Upper lobe of left lung (tissue), 6 donors: Measurements from ENCODE around the gene SBNO1. TPM values are rescaled to one million over a fixed set of nuclear protein-coding genes. Genes with fewer than 3 reads are reported as not detected.

Source experiments
- ATAC-seq, 2 donors: fragments of 200-7000 bp; cut with Tn5 transposase; one replicate each; pipeline ENCODE4 v1.9.1; 2022; ENCODE audit warnings: mild to moderate bottlenecking in 2 of 2, moderate library complexity in 2 of 2; ENCODE audit not compliant: low FRiP score in 2 of 2
- DNase-seq, 2 donors: peaks; one replicate each; pipeline ENCODE4 v3.0.0-alpha.2; 2019 to 2020
- H3K27ac ChIP-seq, 4 donors: fragments of 200-600 bp; sonication (generic); one replicate each; pipeline ENCODE4 v1.5.1; 2016 to 2019
- H3K27me3 ChIP-seq, 4 donors: fragments of 200-600 bp; sonication (generic); one replicate each; pipeline ENCODE4 v1.5.1; 2017 to 2019
- H3K36me3 ChIP-seq, 4 donors: fragments of 200-600 bp; sonication (generic); one replicate each; pipeline ENCODE4 v1.5.1; 2016 to 2019
- H3K4me1 ChIP-seq, 4 donors: fragments of 200-600 bp; sonication (generic); one replicate each; pipeline ENCODE4 v1.5.1; 2018 to 2019
- H3K4me3 ChIP-seq, 4 donors: fragments of 200-600 bp; sonication (generic); one replicate each; pipeline ENCODE4 v1.5.1; 2017 to 2019; ENCODE audit warnings: mild to moderate bottlenecking in 2 of 4, moderate library complexity in 1 of 4
- H3K9me3 ChIP-seq, 4 donors: fragments of 200-600 bp; sonication (generic); one replicate each; pipeline ENCODE4 v1.5.1; 2018 to 2019
- CTCF ChIP-seq, 6 experiments: fragments of 450-650 bp in 4 of 6; fragments of 200-600 bp in 2 of 6; sonication (generic) in 2 of 6; IDR thresholded peaks; one replicate each; pipeline ENCODE4 v1.5.1; 2016 to 2019; ENCODE audit warnings: antibody characterized with exemption in 6 of 6
- EP300 ChIP-seq, 4 donors: sonication (generic); formaldehyde crosslinking; IDR thresholded peaks; one replicate each; pipeline ENCODE4 v1.5.1; 2017; ENCODE audit warnings: antibody characterized with exemption in 4 of 4, control low read depth in 2 of 4
- POLR2A ChIP-seq, 4 donors: fragments of 450-650 bp; IDR thresholded peaks; one replicate each; pipeline ENCODE4 v1.5.1; 2016 to 2017; ENCODE audit warnings: antibody characterized with exemption in 4 of 4, mild to moderate bottlenecking in 2 of 4
- POLR2AphosphoS5 ChIP-seq, 2 donors: sonication (generic); formaldehyde crosslinking; IDR thresholded peaks; one replicate each; pipeline ENCODE4 v1.5.1; 2017; ENCODE audit warnings: antibody characterized with exemption in 2 of 2
- WGBS, 2 donors: methylation state at CpG; one replicate each; pipeline ENCODE4 v1.1.5; 2017 to 2018; 5-methylcytosine and 5-hydroxymethylcytosine counted together
- total RNA-seq, 6 donors: library from RNA; depleted of rRNA in 4 of 6; stranded (reverse); fragments of >200 nt in 4 of 6; gene quantifications; one replicate each; pipeline versions ENCODE4 v1.1.0 to v1.2.1, GENCODE V29; 2016 to 2021
- donor health status: DM: no; HTN: no; CAD: no; lungs with moderate emphysema.
- donor health status: DM: no; HTN: yes; CAD: no; lungs with severe emphysema.

The SBNO1 gene
- total RNA-seq, 6 donors from 2014 or later: 7.5 to 25.2 (median 20.3) TPM

DNA sequence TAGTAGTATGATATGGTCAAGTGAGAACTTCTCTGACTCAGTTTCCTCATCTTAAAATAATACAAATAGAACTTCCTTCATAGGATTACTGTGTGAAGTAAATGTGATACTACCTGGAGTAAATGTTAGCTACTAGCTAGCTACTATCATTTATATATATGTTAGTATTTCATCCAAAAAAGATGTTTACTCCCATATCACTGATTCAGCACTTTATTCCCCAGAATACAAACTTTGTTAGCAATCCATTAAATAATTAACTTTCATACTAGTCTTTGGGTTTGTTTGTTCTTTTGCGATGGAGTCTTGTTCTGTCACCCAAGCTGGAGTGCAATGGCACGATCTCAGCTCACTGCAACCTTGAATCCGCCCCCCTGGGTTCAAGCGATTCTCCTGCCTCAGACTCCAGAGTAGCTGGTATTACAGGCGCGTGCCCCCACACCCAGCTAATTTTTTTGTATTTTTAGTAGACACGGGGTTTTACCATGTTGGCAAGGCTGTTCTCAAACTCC, 8.4 kb downstream of the SBNO1 start:
- DNase-seq (no peak), ATAC-seq (no peak)
- no peak for TF ChIP-seq EP300 (IDR thresholded peaks at IDR 0.05)
- no peak for TF ChIP-seq POLR2AphosphoS5 (IDR thresholded peaks at IDR 0.05)
- no peak for TF ChIP-seq POLR2A (IDR thresholded peaks at IDR 0.05)
- no peak for TF ChIP-seq CTCF (IDR thresholded peaks at IDR 0.05)
- H3K36me3 ChIP-seq: peaks cover 0 to 3% (median 0%) of the 10 kb centered on the region in 4 donors
- no peaks in the 10 kb centered on the region for H3K9me3 ChIP-seq
- no peak overlapping the region for H3K27ac ChIP-seq
- no peaks in the 10 kb centered on the region for H3K27me3 ChIP-seq
- H3K4me3 ChIP-seq: no peak overlapping the region
- 76 to 80% methylated on average over 7 of the region's 7 CpGs for WGBS, 2 donors
- H3K4me1 ChIP-seq: peaks cover 5 to 31% (median 9%) of the 10 kb centered on the region in 4 donors

DNA sequence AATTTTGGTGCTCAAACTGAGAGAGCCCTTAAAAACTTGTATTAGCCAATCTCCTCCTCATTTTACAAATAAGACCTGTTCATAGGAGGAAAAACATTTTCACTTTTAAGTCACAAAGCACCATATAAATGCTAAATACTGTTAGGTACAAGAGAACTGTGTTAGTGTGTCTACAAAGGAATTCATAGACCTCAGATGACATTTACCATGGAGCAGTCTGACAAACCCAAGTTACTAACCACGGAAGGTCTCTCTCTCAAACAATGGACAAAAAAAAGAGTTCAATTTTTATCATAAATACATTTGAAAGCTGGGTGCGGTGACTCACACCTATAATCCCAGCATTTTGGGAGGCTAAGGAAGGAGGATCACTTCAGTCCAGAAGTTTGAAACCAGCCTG, 10.0 kb downstream of the SBNO1 start:
- DNase-seq (no peak), ATAC-seq (no peak)
- 79 to 83% methylated on average over 2 of the region's 2 CpGs for WGBS, 2 donors
- H3K4me3 ChIP-seq: no peak overlapping the region
- TF ChIP-seq EP300 (IDR thresholded peaks at IDR 0.05) (no peak), POLR2A (IDR thresholded peaks at IDR 0.05) (no peak), POLR2AphosphoS5 (IDR thresholded peaks at IDR 0.05) (no peak), CTCF (IDR thresholded peaks at IDR 0.05) (no peak)
- H3K27me3 ChIP-seq: no peaks in the 10 kb centered on the region
- peaks cover 5 to 24% (median 9%) of the 10 kb centered on the region in 4 donors for H3K4me1 ChIP-seq
- H3K36me3 ChIP-seq: peaks cover 0 to 8% (median 2%) of the 10 kb centered on the region in 4 donors
- no peaks in the 10 kb centered on the region for H3K9me3 ChIP-seq
- no peak overlapping the region for H3K27ac ChIP-seq

DNA sequence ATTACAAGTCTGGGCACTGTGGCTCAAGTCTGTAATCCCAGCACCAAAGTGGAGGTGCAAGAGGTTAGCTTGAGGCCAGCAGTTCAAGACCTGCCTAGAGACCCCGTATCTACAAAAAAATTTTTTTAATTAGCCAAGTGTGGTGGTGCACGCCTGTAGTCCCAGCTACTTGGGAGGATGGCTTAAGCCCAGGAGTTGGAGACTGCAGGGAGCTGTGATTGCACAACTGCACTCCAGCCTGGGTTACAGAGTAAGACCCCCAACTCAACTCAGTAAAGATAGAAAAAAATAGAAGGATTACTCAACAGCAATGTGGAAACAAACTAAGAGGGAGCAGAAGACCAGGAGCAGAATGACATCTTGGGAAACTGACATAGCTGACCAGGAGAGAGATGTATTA, 13.3 kb downstream of the SBNO1 start:
- TF ChIP-seq EP300 (IDR thresholded peaks at IDR 0.05): no peak
- no peak for TF ChIP-seq CTCF (IDR thresholded peaks at IDR 0.05)
- no peak for TF ChIP-seq POLR2A (IDR thresholded peaks at IDR 0.05)
- no peak for TF ChIP-seq POLR2AphosphoS5 (IDR thresholded peaks at IDR 0.05)
- Histone ChIP-seq H3K36me3 (peaks cover 5 to 36% (median 28%) of the 10 kb centered on the region in 4 donors), H3K27me3 (no peaks in the 10 kb centered on the region), H3K4me3 (no peak overlapping the region), H3K4me1 (peaks cover 4 to 24% (median 5%) of the 10 kb centered on the region in 4 donors), H3K27ac (no peak overlapping the region), H3K9me3 (no peaks in the 10 kb centered on the region)
- DNase-seq (no peak), ATAC-seq (no peak)
- WGBS, 2 donors: 93 to 100% methylated on average over 2 of the region's 2 CpGs

DNA sequence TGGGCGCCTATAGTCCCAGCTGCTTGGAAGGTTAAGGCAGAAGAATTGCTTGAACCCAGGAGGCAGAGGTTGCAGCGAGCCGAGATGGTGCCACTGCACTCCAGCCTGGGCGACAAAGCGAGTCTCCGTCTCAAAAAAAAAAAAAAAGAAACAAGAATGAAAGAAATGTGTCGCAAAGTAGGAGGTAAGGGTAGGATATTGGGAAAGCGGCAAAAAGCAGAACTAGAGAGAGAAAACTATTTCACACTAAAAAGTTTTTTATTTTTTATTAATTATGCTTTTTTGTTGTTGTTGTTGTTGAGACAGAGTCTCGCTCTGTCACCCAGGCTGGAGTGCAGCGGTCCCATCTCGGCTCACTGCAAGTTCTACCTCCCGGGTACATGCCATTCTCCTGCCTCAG, 17.7 kb downstream of the SBNO1 start:
- 85 to 88% methylated on average over 12 of the region's 12 CpGs for WGBS, 2 donors
- ATAC-seq (no peak), DNase-seq (no peak)
- Histone ChIP-seq H3K9me3 (no peaks in the 10 kb centered on the region), H3K36me3 (peaks cover 24 to 78% (median 63%) of the 10 kb centered on the region in 4 donors), H3K27ac (peak overlapping the region in 1 of 4 donors; percentile 16), H3K4me3 (no peak overlapping the region), H3K27me3 (no peaks in the 10 kb centered on the region), H3K4me1 (no peaks in the 10 kb centered on the region)
- no peak for TF ChIP-seq POLR2A (IDR thresholded peaks at IDR 0.05)
- TF ChIP-seq EP300 (IDR thresholded peaks at IDR 0.05): no peak

- Histone ChIP-seq H3K27ac (no peak overlapping the region), H3K27me3 (no peaks in the 10 kb centered on the region), H3K9me3 (no peaks in the 10 kb centered on the region), H3K4me3 (no peak overlapping the region), H3K36me3 (peaks cover 24 to 97% (median 75%) of the 10 kb centered on the region in 4 donors), H3K4me1 (no peaks in the 10 kb centered on the region)
- DNase-seq: no peak
- WGBS, 2 donors: 86 to 87% methylated on average over 6 of the region's 6 CpGs
- TF ChIP-seq CTCF (IDR thresholded peaks at IDR 0.05) (no peak), POLR2A (IDR thresholded peaks at IDR 0.05) (no peak), EP300 (IDR thresholded peaks at IDR 0.05) (no peak), POLR2AphosphoS5 (IDR thresholded peaks at IDR 0.05) (no peak)
- no peak for ATAC-seq
Observed at GRCh38 chr12:123344086-123344485, 20.6 kb downstream of the SBNO1 start.
